AG04449 (cell line): ENCODE data around the gene KIF13A.

Source experiments
- CTCF ChIA-PET: fragments of 350-600 bp; formaldehyde crosslinking; extraction: SDS; loops from one replicate; lab custom pipeline; 2021; ENCODE audit warnings: antibody characterized with exemption; lab: Yijun Ruan, JAX
- POLR2A ChIA-PET: fragments of 400-600, 350-600 bp; formaldehyde crosslinking; extraction: SDS; loops from one replicate; lab custom pipeline; 2020; ENCODE audit warnings: antibody characterized with exemption, inconsistent platforms; lab: Yijun Ruan, JAX
- DNase-seq: peaks from one replicate; pipeline ENCODE4 v3.0.0-alpha.2; 2010; ENCODE audit warnings: low read depth, low spot score
- H3K4me3 ChIP-seq: 2 replicates; pipeline ENCODE4 v1.5.1; 2011; ENCODE audit warnings: low read depth, mild to moderate bottlenecking, control low read depth, low read length
- CTCF ChIP-seq: IDR thresholded peaks from one replicate; pipeline ENCODE4 v1.5.1; 2011; ENCODE audit warnings: mild to moderate bottlenecking, moderate library complexity, low read length, control low read depth, inconsistent platforms; ENCODE audit not compliant: insufficient read depth; ENCODE audit errors: missing control alignments

Gene KIF13A

GRCh38 chr6:17987447-17987696 is at the start of gene KIF13A:
KIF13A (minus strand) TSS chr6:17987635; CDS start chr6:17987463, 172 bp downstream.
- H3K4me3 ChIP-seq: peak within 1 kb of the TSS; percentile 79
- CTCF ChIA-PET: interaction anchor here (1.0 to 3.8 kb wide), 7 partner anchors 9 to 169 kb away, joined by 3 to 21 read pairs (median 3); partner anchors contain the start of gene NHLRC1
- POLR2A ChIA-PET: interaction anchor here (0.8 to 1.4 kb wide), 4 partner anchors 13 to 119 kb away, joined by 3 to 4 read pairs (median 3); no protein-coding TSS in a partner anchor
- DNase-seq: no peak
- no peak for TF ChIP-seq CTCF

- ChIA-PET POLR2A (no interaction called here), CTCF (no interaction called here)
- TF ChIP-seq CTCF: no peak
- no peak overlapping the region for H3K4me3 ChIP-seq
- DNase-seq: no peak
Observed at GRCh38 chr6:18036781-18037180, 49.3 kb upstream of the KIF13A start.

GRCh38 chr6:18035330-18035854 is 48.0 kb upstream of the KIF13A start:
- no peak for DNase-seq
- TF ChIP-seq CTCF: no peak
- ChIA-PET POLR2A (interaction anchor here (0.9 kb wide), 1 partner anchor 23 kb away, joined by 3 read pairs; no protein-coding TSS in a partner anchor), CTCF (no interaction called here)
- H3K4me3 ChIP-seq: no peak overlapping the region

GRCh38 chr6:18034798-18035202 is 47.4 kb upstream of the KIF13A start:
- ChIA-PET POLR2A (interaction anchor here (0.9 kb wide), 1 partner anchor 22 kb away, joined by 3 read pairs; no protein-coding TSS in a partner anchor), CTCF (interaction anchor here (1.0 kb wide), 1 partner anchor 8 kb away, joined by 4 read pairs; no protein-coding TSS in a partner anchor)
- TF ChIP-seq CTCF: no peak
- no peak overlapping the region for H3K4me3 ChIP-seq
- DNase-seq: no peak

GRCh38 chr6:18031680-18032256 is 44.3 kb upstream of the KIF13A start:
- no peak for TF ChIP-seq CTCF
- ChIA-PET CTCF (no interaction called here), POLR2A (no interaction called here)
- no peak overlapping the region for H3K4me3 ChIP-seq
- no peak for DNase-seq

- no peak for TF ChIP-seq CTCF
- POLR2A ChIA-PET: no interaction called here
- no peak for DNase-seq
- no peak overlapping the region for H3K4me3 ChIP-seq
- CTCF ChIA-PET: no interaction called here
Observed at GRCh38 chr6:18031189-18031588, 43.8 kb upstream of the KIF13A start.
